ENCODE results near the gene OLFM4. TPM values are rescaled to one million over a fixed set of nuclear protein-coding genes. Genes with fewer than 3 reads are reported as not detected.

Gene OLFM4
- total RNA-seq, 1 donor from 2014 or later: not detected

- Mint-ChIP-seq H3K27ac (ENCODE audit: unreplicated experiment) (no peak overlapping the region), H3K27me3 (ENCODE audit: low read depth, unreplicated experiment) (peaks cover 5% of the 10 kb centered on the region), H3K36me3 (ENCODE audit: low read depth, unreplicated experiment) (no peaks in the 10 kb centered on the region), H3K4me1 (ENCODE audit: low read depth, unreplicated experiment) (no peaks in the 10 kb centered on the region), H3K4me3 (ENCODE audit: unreplicated experiment) (no peak overlapping the region), H3K9me3 (ENCODE audit: unreplicated experiment) (no peaks in the 10 kb centered on the region)
- Histone ChIP-seq H3K9me3 (ENCODE audit: insufficient read depth, low read depth, low read length) (no peaks in the 10 kb centered on the region), H4K20me1 (ENCODE audit: insufficient read depth, low read length) (no peaks in the 10 kb centered on the region), H3K79me2 (ENCODE audit: insufficient read depth, low read length) (no peaks in the 10 kb centered on the region), H3K9ac (ENCODE audit: low read length) (no peak overlapping the region), H3K36me3 (ENCODE audit: insufficient read depth, low read length) (no peaks in the 10 kb centered on the region), H3K27ac (ENCODE audit: low read depth, low read length) (no peak overlapping the region), H3K27me3 (ENCODE audit: insufficient read depth, low read length) (no peaks in the 10 kb centered on the region), H2AFZ (ENCODE audit: low read depth, low read length) (no peak overlapping the region), H3K4me1 (ENCODE audit: insufficient read depth, low read length) (no peaks in the 10 kb centered on the region), H3K4me2 (ENCODE audit: low read length) (no peak overlapping the region), H3K4me3 (ENCODE audit: insufficient read depth, low read depth, low read length) (no peak overlapping the region)
- no peak for TF ChIP-seq CTCF (IDR thresholded peaks at IDR 0.05; ENCODE audit: insufficient read depth, low read depth, low read length)
- TF ChIP-seq EZH2 (IDR thresholded peaks at IDR 0.05; ENCODE audit: insufficient read depth, low read length): no peak
- DNase-seq (ENCODE audit: low read depth) (no peak), FAIRE-seq (no peak)
Observed at GRCh38 chr13:53069800-53070199, 41.2 kb downstream of the OLFM4 start.

- no peak overlapping the region for H3K4me2 ChIP-seq (ENCODE audit: low read length)
- H3K27me3 ChIP-seq (ENCODE audit: insufficient read depth, low read length): no peaks in the 10 kb centered on the region
- H3K9ac ChIP-seq (ENCODE audit: low read length): no peak overlapping the region
- no peaks in the 10 kb centered on the region for H3K4me1 Mint-ChIP-seq (ENCODE audit: low read depth, unreplicated experiment)
- no peaks in the 10 kb centered on the region for H4K20me1 ChIP-seq (ENCODE audit: insufficient read depth, low read length)
- no peaks in the 10 kb centered on the region for H3K9me3 ChIP-seq (ENCODE audit: insufficient read depth, low read depth, low read length)
- DNase-seq (ENCODE audit: low read depth) (no peak), FAIRE-seq (no peak)
- H3K9me3 Mint-ChIP-seq (ENCODE audit: unreplicated experiment): peaks cover 2% of the 10 kb centered on the region
- H3K36me3 ChIP-seq (ENCODE audit: insufficient read depth, low read length): no peaks in the 10 kb centered on the region
- no peaks in the 10 kb centered on the region for H3K4me1 ChIP-seq (ENCODE audit: insufficient read depth, low read length)
- no peak overlapping the region for H3K27ac Mint-ChIP-seq (ENCODE audit: unreplicated experiment)
- H3K27me3 Mint-ChIP-seq (ENCODE audit: low read depth, unreplicated experiment): peaks cover 5% of the 10 kb centered on the region
- peaks cover 2% of the 10 kb centered on the region for H3K36me3 Mint-ChIP-seq (ENCODE audit: low read depth, unreplicated experiment)
- no peaks in the 10 kb centered on the region for H3K79me2 ChIP-seq (ENCODE audit: insufficient read depth, low read length)
- H3K27ac ChIP-seq (ENCODE audit: low read depth, low read length): no peak overlapping the region
- no peak overlapping the region for H3K4me3 ChIP-seq (ENCODE audit: insufficient read depth, low read depth, low read length)
- no peak for TF ChIP-seq EZH2 (IDR thresholded peaks at IDR 0.05; ENCODE audit: insufficient read depth, low read length)
- no peak for TF ChIP-seq CTCF (IDR thresholded peaks at IDR 0.05; ENCODE audit: insufficient read depth, low read depth, low read length)
- H2AFZ ChIP-seq (ENCODE audit: low read depth, low read length): no peak overlapping the region
- H3K4me3 Mint-ChIP-seq (ENCODE audit: unreplicated experiment): no peak overlapping the region
Observed at GRCh38 chr13:53073711-53074110, 45.1 kb downstream of the OLFM4 start.

GRCh38 chr13:53074114-53074513 lies 45.5 kb downstream of the OLFM4 start:
- Histone ChIP-seq H3K4me2 (ENCODE audit: low read length) (no peak overlapping the region), H3K79me2 (ENCODE audit: insufficient read depth, low read length) (no peaks in the 10 kb centered on the region), H3K9me3 (ENCODE audit: insufficient read depth, low read depth, low read length) (no peaks in the 10 kb centered on the region), H4K20me1 (ENCODE audit: insufficient read depth, low read length) (no peaks in the 10 kb centered on the region), H3K36me3 (ENCODE audit: insufficient read depth, low read length) (no peaks in the 10 kb centered on the region), H3K4me1 (ENCODE audit: insufficient read depth, low read length) (no peaks in the 10 kb centered on the region), H3K9ac (ENCODE audit: low read length) (no peak overlapping the region), H3K4me3 (ENCODE audit: insufficient read depth, low read depth, low read length) (no peak overlapping the region), H3K27ac (ENCODE audit: low read depth, low read length) (no peak overlapping the region), H2AFZ (ENCODE audit: low read depth, low read length) (no peak overlapping the region), H3K27me3 (ENCODE audit: insufficient read depth, low read length) (no peaks in the 10 kb centered on the region)
- Mint-ChIP-seq H3K4me1 (ENCODE audit: low read depth, unreplicated experiment) (no peaks in the 10 kb centered on the region), H3K27me3 (ENCODE audit: low read depth, unreplicated experiment) (peaks cover 3% of the 10 kb centered on the region), H3K27ac (ENCODE audit: unreplicated experiment) (no peak overlapping the region), H3K4me3 (ENCODE audit: unreplicated experiment) (no peak overlapping the region), H3K9me3 (ENCODE audit: unreplicated experiment) (peaks cover 2% of the 10 kb centered on the region), H3K36me3 (ENCODE audit: low read depth, unreplicated experiment) (peaks cover 2% of the 10 kb centered on the region)
- DNase-seq (ENCODE audit: low read depth): no peak
- no peak for TF ChIP-seq EZH2 (IDR thresholded peaks at IDR 0.05; ENCODE audit: insufficient read depth, low read length)
- TF ChIP-seq CTCF (IDR thresholded peaks at IDR 0.05; ENCODE audit: insufficient read depth, low read depth, low read length): no peak
- no peak for FAIRE-seq
